Activated gamma-delta T cell treated with anti-CD3 and anti-CD28 coated beads, Interleukin-2, amount 50 U/mL, for 16 hours (primary cell): ENCODE measurements around the gene SH3D21.

ENCODE experiments used
- DNase-seq: peaks from one replicate; pipeline ENCODE4 v3.0.0-alpha.2; 2020; ENCODE audit warnings: low read depth

The SH3D21 gene

DNA sequence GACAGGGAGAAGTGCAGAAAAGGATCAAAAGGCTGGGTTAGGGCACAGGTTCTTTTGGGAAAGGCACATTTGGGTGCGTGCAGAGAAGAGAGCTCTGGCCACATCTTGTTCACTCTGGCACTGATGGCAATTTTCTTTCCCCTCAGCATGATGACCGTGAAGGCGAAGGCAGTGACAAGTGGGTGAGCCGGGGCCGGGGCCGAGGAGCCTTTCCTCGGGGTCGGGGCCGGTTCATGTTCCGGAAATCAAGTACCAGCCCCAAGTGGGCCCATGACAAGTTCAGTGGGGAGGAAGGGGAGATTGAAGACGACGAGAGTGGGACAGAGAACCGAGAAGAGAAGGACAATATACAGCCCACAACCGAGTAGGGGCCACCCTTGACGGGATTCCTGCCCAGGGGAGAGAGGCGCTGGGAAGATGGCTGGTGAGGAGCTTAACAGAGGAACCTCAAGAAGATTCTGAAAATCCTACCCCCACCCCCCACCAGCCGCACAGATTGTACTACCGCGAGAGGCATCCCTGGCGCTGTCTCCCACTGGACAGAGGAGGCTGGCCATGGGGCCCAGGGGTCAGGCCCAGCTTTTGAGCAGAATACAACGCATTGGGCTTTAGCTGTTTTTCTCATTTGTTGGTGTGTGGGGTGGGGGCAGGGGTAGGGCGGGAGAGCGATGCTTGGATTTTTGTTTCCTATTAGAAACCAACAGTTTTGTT, 2.4 kb upstream of the SH3D21 start:
- no peak for DNase-seq

DNA sequence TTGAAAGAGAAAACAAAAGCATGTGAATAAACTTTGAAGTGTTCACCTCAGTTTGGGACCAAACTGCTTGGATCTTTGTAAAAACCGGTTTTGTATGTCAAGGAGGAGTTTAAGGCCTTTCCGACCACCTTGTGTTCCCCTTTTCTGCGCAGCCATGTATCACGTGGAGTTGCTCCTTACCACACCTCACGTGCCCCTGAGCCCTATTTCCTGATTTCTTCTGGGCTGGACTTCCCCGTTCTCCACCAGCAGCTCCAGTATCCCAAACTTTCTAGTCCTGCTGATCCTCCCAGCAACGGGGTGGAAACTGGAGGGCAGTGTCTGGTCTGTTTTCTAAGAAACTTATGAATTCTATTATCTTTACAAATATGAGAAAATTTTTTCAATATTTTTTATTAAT, 1.6 kb upstream of the SH3D21 start:
- no peak for DNase-seq

- DNase-seq = no peak
These were observed 926 bp upstream of the SH3D21 start for GRCh38 chr1:36304970-36305914.

GRCh38 chr1:36305915-36306209, 306 bp upstream of the SH3D21 start:
- no peak for DNase-seq

- DNase-seq = peak; percentile 83
These were observed 811 bp downstream of the SH3D21 start for GRCh38 chr1:36306902-36307456.

GRCh38 chr1:36307601-36308330, 1.6 kb downstream of the SH3D21 start:
- no peak for DNase-seq

DNA sequence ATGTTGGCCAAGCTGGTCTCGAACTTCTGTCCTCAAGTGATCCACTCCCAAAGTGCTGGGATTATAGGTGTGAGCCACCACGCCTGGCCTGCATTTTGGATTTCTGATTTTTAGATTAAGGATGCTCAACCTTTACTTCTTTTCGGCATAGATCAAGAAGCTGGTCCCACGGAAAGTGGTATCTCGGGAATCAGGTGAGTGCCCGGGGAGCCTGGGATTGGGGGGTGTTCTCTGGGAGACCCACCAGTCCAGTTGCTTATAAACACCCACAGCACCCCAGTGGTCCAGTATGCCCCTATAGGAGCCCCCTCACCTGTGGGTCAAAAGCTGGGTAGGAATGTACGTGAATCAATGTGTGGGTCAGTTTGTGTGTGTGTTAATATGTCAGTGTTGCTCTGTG, 3.2 kb downstream of the SH3D21 start:
- DNase-seq = no peak

DNA sequence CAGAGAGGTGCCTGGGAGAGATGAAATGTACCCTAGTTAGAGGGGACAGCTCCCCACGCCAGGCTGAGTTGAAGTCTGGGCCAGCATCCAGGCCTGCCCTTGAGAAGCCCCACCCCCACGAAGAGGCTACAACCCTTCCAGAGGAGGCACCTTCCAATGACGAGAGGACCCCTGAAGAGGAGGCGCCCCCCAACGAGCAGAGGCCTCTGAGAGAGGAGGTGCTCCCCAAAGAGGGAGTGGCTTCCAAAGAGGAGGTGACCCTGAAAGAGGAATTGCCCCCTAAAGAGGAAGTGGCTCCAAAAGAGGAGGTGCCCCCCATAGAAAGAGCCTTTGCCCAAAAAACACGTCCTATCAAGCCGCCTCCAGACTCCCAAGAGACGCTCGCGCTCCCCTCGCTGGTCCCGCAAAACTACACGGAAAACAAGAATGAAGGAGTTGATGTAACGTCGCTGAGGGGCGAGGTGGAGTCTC, 14.2 kb downstream of the SH3D21 start:
- DNase-seq = no peak

DNA sequence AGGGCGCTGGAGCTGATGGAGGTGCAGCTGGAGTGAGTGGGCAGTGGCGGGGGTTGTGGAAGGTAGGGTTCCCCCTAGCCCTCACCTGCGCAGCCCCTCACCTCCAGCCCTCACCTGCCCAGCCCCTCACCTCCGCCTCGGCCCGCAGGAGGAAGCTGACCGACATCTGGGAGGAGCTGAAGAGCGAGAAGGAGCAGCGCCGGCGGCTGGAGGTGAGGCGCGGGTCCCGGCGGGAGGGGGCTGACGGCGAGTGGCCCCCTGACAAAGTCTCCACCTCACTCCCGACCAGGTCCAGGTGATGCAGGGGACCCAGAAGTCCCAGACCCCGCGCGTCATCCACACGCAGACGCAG, 14.6 kb downstream of the SH3D21 start:
- DNase-seq = no peak

- DNase-seq = no peak
These were observed 15.2 kb downstream of the SH3D21 start for GRCh38 chr1:36321119-36321951.

- DNase-seq = no peak
These were observed 16.0 kb downstream of the SH3D21 start for GRCh38 chr1:36322041-36322785.

DNA sequence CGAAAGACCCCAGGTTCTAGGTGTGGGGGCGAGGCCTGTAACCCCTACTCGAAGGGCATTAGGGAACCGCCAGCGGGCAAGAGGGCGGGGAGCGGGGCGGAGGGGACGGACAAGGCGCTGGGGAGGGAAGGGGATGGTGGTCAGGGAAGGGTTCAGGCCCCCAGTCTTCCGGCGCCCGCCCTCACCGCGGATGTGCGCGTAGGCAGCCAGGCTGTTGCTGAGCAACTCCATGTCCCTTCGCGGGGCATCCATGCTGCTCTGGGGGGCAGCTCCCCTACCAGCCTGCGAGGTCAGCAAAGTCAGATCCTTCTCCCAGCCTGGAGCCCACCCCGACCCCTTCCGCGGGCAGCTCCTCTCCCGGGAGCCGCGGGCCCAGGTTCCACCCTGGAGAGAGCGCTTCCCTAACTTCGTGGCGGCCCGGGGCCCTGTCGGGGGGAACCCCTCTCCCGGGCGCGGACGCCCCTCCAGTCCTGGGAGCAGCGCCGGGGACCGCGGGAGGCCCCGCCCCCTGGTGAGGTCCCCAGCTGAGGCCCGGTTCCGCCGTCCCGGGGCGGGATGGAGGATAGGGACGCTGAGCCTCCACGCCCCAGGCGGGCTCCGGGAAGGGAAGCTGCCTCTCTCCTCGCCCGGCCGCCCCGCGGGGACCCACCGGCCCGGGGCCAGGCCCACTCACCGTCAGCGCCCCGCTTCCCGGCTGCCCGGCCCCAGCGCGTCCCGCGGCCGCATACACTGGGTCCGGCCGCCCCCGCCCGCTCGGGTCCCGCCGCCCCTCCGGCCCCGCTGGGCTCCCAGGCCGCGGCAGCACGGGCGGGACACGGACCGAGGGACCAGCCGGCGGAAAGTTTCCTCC, 16.8 kb downstream of the SH3D21 start:
- DNase-seq = no peak

GRCh38 chr1:36323636-36324352, 17.6 kb downstream of the SH3D21 start, which contains the start of gene EVA1B:
TSS of gene EVA1B (minus strand) at chr1:36323645. CDS start at chr1:36323037, 608 bp downstream.
- no peak for DNase-seq

DNA sequence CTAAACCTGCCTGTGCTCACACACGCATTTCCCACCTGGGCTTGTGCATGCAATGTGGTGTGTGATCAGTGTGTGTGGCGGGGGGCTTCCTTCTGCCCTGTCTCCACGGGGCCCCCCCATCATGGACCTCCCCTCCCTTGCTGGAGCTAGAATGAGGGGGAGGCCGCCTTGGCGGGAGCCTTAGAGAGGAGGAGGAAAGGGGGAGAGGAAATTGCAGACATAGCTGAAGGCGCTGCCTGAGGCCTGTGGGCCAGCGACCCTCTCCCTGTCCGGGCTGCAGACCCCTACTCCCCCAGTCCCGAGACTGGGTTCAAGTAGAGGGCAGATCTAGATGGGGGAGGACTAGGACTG, 18.2 kb downstream of the SH3D21 start:
- DNase-seq = no peak

DNA sequence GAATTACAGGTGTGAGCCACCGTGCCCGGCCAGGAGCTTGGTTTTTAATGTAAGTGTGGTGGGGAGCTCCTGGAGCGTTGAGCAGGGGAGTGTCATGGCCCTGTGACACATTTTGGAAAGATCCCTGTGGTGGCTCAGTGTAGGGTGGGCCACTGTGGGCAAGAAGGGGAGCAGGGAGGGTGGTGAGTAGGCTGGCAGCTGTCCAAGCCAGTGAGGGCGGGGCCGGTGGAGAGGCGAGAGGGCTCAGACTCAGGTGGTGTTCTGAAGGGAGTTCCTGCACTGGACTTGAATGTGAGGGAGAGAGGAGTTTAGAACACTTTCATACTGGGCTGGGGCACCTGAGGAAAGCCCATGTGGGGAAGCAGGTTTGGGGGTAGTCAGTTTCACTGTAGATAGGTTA, 20.3 kb downstream of the SH3D21 start:
- DNase-seq = no peak

DNA sequence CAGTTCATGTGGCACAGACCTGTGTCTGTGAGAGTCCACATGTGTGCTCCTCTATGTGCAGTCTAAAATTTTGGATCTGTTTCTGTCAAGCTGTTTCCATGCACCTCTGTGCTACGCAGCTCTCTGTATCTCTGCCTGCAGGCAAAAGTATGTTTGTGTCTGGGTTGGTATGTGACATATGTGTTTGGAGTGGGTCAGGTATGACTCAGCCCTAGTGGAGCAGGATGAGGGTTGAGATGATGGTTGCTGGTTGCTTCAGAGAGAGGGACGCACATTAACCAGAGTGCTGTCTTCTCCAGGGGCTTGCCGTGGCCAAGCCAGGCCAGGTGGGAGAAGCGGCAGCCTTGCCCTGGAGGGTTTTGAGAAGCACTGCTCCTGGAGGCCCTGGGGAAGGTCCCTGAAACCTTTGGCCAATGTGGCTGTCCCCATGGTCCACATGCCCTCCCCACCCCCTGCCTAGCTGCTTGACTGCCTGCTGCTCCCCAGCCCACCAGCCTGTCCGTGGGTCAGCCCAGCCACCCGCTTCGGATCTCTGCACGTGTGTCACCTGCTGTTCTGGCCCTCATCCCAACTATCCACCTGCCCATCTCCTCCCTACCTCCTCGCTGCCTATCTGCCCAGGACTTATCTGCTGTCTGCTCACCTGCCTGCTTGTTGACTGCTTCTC, 21.4 kb downstream of the SH3D21 start:
- DNase-seq = no peak

DNA sequence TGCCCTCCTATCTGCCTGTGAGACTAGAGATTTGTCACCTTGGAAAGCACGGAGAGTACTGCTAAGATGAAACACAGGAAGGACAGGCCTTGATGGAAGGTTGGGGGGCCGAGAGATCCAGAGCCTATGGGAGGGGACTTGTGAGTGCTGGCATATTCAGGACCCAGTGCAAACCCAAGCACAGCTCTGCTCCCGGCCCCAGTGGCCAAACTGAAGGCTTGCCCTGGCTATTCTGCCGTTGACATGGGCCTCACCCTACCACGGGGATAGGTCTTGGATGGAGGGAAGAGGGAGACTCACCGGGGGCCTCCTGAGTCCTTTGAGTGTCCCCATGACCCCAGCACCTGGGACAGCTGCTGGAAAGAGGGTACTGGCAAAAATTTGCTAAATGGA, 21.9 kb downstream of the SH3D21 start:
- DNase-seq = no peak

DNA sequence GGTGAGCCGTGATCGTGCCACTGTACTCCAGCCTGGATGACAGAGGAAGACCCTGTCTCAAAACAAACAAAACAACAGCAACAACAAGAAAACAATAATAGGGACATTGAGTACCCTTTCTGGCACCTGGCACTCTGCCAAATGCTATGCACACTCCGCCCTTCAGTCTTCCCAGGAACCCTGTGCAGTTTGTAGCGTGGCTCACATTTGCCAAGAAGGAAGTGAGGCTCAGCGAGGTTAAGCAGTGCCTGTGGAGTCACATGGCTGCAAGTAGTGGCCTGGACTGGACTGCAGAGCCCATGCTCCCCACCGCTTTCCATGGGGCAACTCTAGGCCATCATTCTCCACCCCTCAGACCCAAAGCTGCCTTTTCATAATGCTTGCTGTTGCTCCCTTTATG, 22.5 kb downstream of the SH3D21 start:
- no peak for DNase-seq

DNA sequence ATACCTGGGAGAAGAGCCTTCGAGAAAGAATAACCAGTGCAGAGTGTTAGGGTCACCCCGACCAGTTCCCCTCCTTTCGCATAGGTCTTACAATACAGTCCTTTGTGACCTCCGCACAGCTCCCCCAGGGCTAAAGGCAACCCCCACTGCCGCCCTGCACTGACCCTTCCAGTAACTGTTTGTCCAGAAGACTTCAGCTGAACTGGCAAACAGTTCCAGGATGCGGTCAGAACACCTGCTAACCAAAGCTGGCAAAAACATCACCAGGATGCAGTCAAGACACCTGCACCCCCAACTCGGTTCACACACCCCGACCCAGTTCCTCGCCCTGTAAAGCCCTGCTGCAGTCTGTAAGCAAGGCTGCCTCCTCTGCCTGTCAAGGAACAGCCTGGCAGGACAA, 23.6 kb downstream of the SH3D21 start:
- DNase-seq = no peak
